Upper lobe of left lung (tissue), 4 donors: ENCODE measurements around the gene NKD2.

Source experiments
- CTCF ChIP-seq, 6 experiments: fragments of 450-650 bp in 4 of 6; fragments of 200-600 bp in 2 of 6; sonication (generic) in 2 of 6; IDR thresholded peaks; one replicate each; pipeline ENCODE4 v1.5.1; 2016 to 2019; ENCODE audit warnings: antibody characterized with exemption in 6 of 6
- EP300 ChIP-seq, 4 donors: sonication (generic); formaldehyde crosslinking; IDR thresholded peaks; one replicate each; pipeline ENCODE4 v1.5.1; 2017; ENCODE audit warnings: antibody characterized with exemption in 4 of 4, control low read depth in 2 of 4
- POLR2A ChIP-seq, 4 donors: fragments of 450-650 bp; IDR thresholded peaks; one replicate each; pipeline ENCODE4 v1.5.1; 2016 to 2017; ENCODE audit warnings: antibody characterized with exemption in 4 of 4, mild to moderate bottlenecking in 2 of 4

DNA sequence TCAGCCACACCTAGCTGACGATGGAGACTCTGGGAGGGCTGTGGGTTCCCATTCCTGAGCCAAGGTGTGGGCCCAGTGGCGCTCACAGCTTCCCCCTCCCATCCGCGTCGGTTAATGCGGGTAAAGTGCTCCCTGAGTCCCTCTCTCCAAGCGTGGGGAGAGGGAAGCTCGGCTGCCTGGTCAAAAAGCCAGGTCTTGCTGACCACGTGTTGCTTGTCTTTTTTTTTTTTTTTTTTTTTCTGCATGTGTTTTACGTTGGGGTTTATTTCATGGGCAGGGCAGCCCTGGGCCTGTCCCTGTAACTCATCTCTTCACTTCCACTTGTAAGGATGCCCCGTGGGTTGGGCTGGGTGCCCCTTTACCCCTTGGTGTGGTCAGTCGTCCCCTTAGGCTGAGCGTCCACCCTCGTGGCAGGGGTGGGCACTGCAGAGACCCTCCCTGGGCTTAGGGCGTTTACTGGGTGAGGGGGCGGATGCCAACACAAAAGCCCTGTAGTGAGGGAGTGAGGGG lies 11.9 kb downstream of the NKD2 start:
- TF ChIP-seq EP300 (IDR thresholded peaks at IDR 0.05) (no peak), POLR2A (IDR thresholded peaks at IDR 0.05) (no peak), CTCF (IDR thresholded peaks at IDR 0.05) (no peak)
